Astrocyte of the spinal cord (primary cell): ENCODE results near the gene TMEM132E.

Experiments
- DNase-seq: peaks from one replicate; pipeline ENCODE4 v3.0.0; 2011; ENCODE audit warnings: low read depth, low spot score
- H3K4me3 ChIP-seq: 2 replicates; pipeline ENCODE4 v1.5.1; 2011; ENCODE audit warnings: low read depth, mild to moderate bottlenecking, low read length, moderate library complexity
- CTCF ChIP-seq: IDR thresholded peaks from 2 replicates; pipeline ENCODE4 v1.5.1; 2012; ENCODE audit warnings: low read depth, mild to moderate bottlenecking, low read length, inconsistent platforms
- in situ Hi-C: cut with HindIII; loops from 2 replicates; pipeline ENCODE4 v1.10.0; 2017; ENCODE audit warnings: low sequenced_read_pairs

The TMEM132E gene

GRCh38 chr17:34670618-34671017 lies 91.2 kb downstream of the TMEM132E start:
- no peak for TF ChIP-seq CTCF

DNA sequence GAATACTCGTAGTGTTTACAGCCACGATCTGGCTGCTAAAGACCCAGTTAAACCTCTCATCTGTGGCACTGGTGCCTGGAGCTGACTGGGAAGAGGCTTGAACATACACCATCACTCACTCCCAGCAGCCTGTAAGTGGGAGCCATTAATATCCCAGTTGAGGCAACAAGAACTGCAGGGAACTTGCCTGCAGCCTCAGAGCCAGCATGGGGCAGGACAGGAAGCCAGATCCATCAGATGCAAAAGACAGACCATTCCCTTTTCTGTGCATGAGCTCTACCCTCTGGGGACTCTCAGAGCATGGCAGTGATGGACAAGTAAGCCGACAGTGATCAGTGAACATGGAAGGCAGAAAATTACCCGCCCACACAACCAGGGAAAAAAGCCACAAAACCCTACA lies 91.8 kb downstream of the TMEM132E start:
- in situ Hi-C loops: no loop called here
- H3K4me3 ChIP-seq: no peak overlapping the region
- TF ChIP-seq CTCF: no peak
- no peak for DNase-seq

More at GRCh38 chr17:34670618-34671017, 91.2 kb downstream of the TMEM132E start:
- no peak overlapping the region for H3K4me3 ChIP-seq
- in situ Hi-C loops: no loop called here
- DNase-seq: no peak

- H3K4me3 ChIP-seq: no peak overlapping the region
- no peak for TF ChIP-seq CTCF
- in situ Hi-C loops: no loop called here
- DNase-seq: no peak
Observed at GRCh38 chr17:34672176-34672785, 92.9 kb downstream of the TMEM132E start.

GRCh38 chr17:34673516-34673915 lies 94.1 kb downstream of the TMEM132E start:
- H3K4me3 ChIP-seq: no peak overlapping the region
- no peak for TF ChIP-seq CTCF
- in situ Hi-C loops: no loop called here

GRCh38 chr17:34673995-34674890 lies 94.9 kb downstream of the TMEM132E start:
- DNase-seq: no peak
- in situ Hi-C loops: no loop called here
- no peak for TF ChIP-seq CTCF
- H3K4me3 ChIP-seq: no peak overlapping the region

More at GRCh38 chr17:34673516-34673915, 94.1 kb downstream of the TMEM132E start:
- no peak for DNase-seq

DNA sequence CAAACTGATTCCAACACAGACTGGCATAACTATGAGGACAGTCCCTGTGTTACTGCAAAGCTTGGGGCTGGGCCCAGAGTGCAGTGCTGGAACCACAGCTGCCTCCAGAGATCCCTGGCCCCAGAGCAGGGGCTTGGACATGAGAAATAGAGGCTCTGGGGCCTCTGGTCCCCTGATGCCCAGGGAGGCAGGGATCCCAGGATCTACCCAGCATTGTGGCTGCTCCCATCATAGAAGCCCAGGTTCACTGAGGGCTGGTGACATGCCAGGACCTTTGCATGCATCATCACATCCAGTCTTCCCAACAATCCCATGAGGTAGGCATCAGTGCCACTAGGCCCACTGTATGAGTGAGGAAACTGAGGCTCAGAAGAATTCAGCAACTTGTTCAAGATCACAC lies 95.8 kb downstream of the TMEM132E start:
- H3K4me3 ChIP-seq: no peak overlapping the region
- in situ Hi-C loops: no loop called here
- no peak for DNase-seq
- no peak for TF ChIP-seq CTCF
